GM19463 (cell line): ENCODE measurements around the gene P2RX6.
A peak's percentile ranks its signal among the peaks of the same experiment; 100 is the strongest.

ENCODE experiments used
- ATAC-seq: cut with Tn5 transposase; IDR thresholded peaks from one replicate; pipeline ENCODE4 v1.9.1; 2021; ENCODE audit warnings: mild to moderate bottlenecking, moderate library complexity; ENCODE audit not compliant: unreplicated experiment

The P2RX6 gene

GRCh38 chr22:21010426-21011113 lies 4.4 kb upstream of the P2RX6 start:
- no peak for ATAC-seq

- ATAC-seq = no peak
Observed at GRCh38 chr22:21012446-21013407, 2.2 kb upstream of the P2RX6 start.

- no peak for ATAC-seq
Observed at GRCh38 chr22:21013657-21014201, 1.2 kb upstream of the P2RX6 start.

- ATAC-seq = peak; percentile 93
Observed at GRCh38 chr22:21014202-21014725, 701 bp upstream of the P2RX6 start.

- ATAC-seq = no peak
Observed at GRCh38 chr22:21015466-21016006, 571 bp downstream of the P2RX6 start.

- ATAC-seq = no peak
Observed at GRCh38 chr22:21016644-21017420, 1.9 kb downstream of the P2RX6 start.

GRCh38 chr22:21018314-21018713 lies 3.3 kb downstream of the P2RX6 start:
- no peak for ATAC-seq

- ATAC-seq = no peak
Observed at GRCh38 chr22:21020802-21021429, 6.0 kb downstream of the P2RX6 start.

- no peak for ATAC-seq
Observed at GRCh38 chr22:21022507-21022906, 7.5 kb downstream of the P2RX6 start.

GRCh38 chr22:21022955-21023614 lies 8.1 kb downstream of the P2RX6 start:
- ATAC-seq = no peak

GRCh38 chr22:21025266-21025665 lies 10.3 kb downstream of the P2RX6 start:
- no peak for ATAC-seq

GRCh38 chr22:21025763-21026755 lies 11.1 kb downstream of the P2RX6 start:
- no peak for ATAC-seq

- ATAC-seq = no peak
Observed at GRCh38 chr22:21026783-21027692, 12.1 kb downstream of the P2RX6 start.

GRCh38 chr22:21028277-21029251 lies 13.6 kb downstream of the P2RX6 start:
- no peak for ATAC-seq

- ATAC-seq = no peak
Observed at GRCh38 chr22:21029486-21030025, 14.6 kb downstream of the P2RX6 start.

GRCh38 chr22:21030032-21030431 lies 15.1 kb downstream of the P2RX6 start:
- ATAC-seq = no peak
